Testis (tissue), 3 donors: Measurements from ENCODE around the gene TRNAU1AP. TPM values are rescaled to one million over a fixed set of nuclear protein-coding genes. Genes with fewer than 3 reads are reported as not detected.

Experiments
- DNase-seq: peaks from one replicate; pipeline ENCODE4 v3.0.0-alpha.2; 2019
- H3K27ac ChIP-seq, 2 donors: fragments of 200-600 bp; sonication (generic); one replicate each; pipeline ENCODE4 v1.5.1; 2019
- H3K27me3 ChIP-seq: fragments of 200-600 bp; sonication (generic); one replicate; pipeline ENCODE4 v1.5.1; 2019
- H3K36me3 ChIP-seq: fragments of 200-600 bp; sonication (generic); one replicate; pipeline ENCODE4 v1.5.1; 2017; ENCODE audit warnings: low read depth; ENCODE audit errors: missing control alignments
- H3K4me1 ChIP-seq: fragments of 200-600 bp; sonication (generic); one replicate; pipeline ENCODE4 v1.5.1; 2019
- H3K4me3 ChIP-seq, 2 donors: fragments of 200-600 bp; sonication (generic); one replicate each; pipeline ENCODE4 v1.5.1; 2017 to 2019
- H3K9me3 ChIP-seq: fragments of 200-600 bp; sonication (generic); one replicate; pipeline ENCODE4 v1.5.1; 2017
- POLR2A ChIP-seq: fragments of 450-650 bp; IDR thresholded peaks from one replicate; pipeline ENCODE4 v1.6.1; 2017; ENCODE audit warnings: antibody characterized with exemption, mild to moderate bottlenecking, moderate library complexity
- WGBS, 2 donors: methylation state at CpG; one replicate each; pipeline ENCODE4 v1.1.5; 2018; 5-methylcytosine and 5-hydroxymethylcytosine counted together
- intact Hi-C: fragments of 100-400 bp; cut with DNase I; formaldehyde crosslinking; loops from one replicate; pipeline ENCODE4 v1.15.1; 2023; ENCODE audit warnings: low total_unique reads
- polyA plus RNA-seq: library from polyadenylated mRNA; stranded (reverse); fragments of 350-450 nt; fragmentation: Illumina TruSeq; extraction: RNeasy Lipid Tissue Mini Kit (QIAGEN cat#74804); gene quantifications from one replicate; pipeline ENCODE4 v1.2.3, GENCODE V29; 2014; ENCODE audit warnings: low read depth, low replicate concordance; ENCODE audit not compliant: insufficient read depth
- total RNA-seq, 2 donors: library from RNA; depleted of rRNA; stranded (reverse); fragments of >200 nt; gene quantifications; one replicate each; pipeline ENCODE4 v1.2.3, GENCODE V29; 2016
- TF ChIP-seq, protein P1 (sequence below), 3 experiments: fragments of 450-650 bp in 2 of 3; fragments of 200-600 bp in 1 of 3; sonication (generic) in 1 of 3; IDR thresholded peaks; one replicate each; pipeline ENCODE4 v1.5.1; 2016 to 2019; ENCODE audit warnings: antibody characterized with exemption in 3 of 3, mild to moderate bottlenecking in 2 of 3, moderate library complexity in 1 of 3

The TRNAU1AP gene
- total and polyA plus RNA-seq, 3 donors from 2014 or later: 15.5 to 22.5 (median 19.8) TPM

DNA sequence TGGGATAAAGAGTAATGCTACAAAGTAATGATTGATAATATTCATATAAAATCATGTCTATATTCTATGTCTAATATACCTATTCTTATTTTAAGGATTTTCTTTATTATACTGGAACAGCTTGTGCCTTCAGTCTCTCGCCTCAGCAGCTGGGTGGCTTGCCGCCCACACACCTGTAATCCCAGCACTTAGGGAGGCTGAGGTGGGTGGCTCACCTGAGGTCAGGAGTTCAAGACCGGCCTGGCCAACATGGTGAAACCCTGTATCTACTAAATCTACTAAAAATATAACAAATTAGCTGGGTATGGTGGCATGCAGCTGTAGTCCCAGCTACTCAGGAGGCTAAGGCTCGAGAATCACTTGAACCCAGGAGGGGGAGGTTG lies 7.6 kb upstream of the TRNAU1AP start:
- WGBS, 2 donors: 89 to 91% methylated on average over 4 of the region's 4 CpGs
- H3K36me3 ChIP-seq: no peaks in the 10 kb centered on the region
- no peaks in the 10 kb centered on the region for H3K9me3 ChIP-seq
- H3K4me1 ChIP-seq: no peaks in the 10 kb centered on the region
- H3K4me3 ChIP-seq: no peak overlapping the region
- H3K27ac ChIP-seq: no peak overlapping the region
- TF ChIP-seq, protein P1, sequence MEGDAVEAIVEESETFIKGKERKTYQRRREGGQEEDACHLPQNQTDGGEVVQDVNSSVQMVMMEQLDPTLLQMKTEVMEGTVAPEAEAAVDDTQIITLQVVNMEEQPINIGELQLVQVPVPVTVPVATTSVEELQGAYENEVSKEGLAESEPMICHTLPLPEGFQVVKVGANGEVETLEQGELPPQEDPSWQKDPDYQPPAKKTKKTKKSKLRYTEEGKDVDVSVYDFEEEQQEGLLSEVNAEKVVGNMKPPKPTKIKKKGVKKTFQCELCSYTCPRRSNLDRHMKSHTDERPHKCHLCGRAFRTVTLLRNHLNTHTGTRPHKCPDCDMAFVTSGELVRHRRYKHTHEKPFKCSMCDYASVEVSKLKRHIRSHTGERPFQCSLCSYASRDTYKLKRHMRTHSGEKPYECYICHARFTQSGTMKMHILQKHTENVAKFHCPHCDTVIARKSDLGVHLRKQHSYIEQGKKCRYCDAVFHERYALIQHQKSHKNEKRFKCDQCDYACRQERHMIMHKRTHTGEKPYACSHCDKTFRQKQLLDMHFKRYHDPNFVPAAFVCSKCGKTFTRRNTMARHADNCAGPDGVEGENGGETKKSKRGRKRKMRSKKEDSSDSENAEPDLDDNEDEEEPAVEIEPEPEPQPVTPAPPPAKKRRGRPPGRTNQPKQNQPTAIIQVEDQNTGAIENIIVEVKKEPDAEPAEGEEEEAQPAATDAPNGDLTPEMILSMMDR (IDR thresholded peaks at IDR 0.05): no peak
- no peak for TF ChIP-seq POLR2A
- DNase-seq: no peak
- intact Hi-C loops: no loop called here
- H3K27me3 ChIP-seq: no peaks in the 10 kb centered on the region

DNA sequence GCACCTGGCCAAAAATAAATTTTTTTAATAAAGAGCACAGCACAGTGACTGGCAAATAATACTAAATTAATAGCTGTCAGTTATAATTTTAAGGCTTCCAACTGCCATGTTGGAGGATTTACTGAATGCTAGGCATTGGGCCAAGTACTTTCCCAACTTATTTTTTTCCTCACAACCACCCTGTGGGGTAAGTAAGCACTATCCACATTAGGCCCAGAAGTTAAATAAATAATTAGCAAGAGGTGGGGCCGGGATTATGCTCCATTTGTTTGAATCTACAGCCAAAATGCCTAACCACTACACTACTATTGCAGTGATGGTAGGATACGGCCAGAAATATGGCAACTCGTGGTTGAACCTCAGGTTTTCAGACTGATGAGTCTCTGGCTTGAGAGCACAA lies 4.6 kb upstream of the TRNAU1AP start:
- intact Hi-C loops: no loop called here
- Histone ChIP-seq H3K4me3 (no peak overlapping the region), H3K4me1 (no peaks in the 10 kb centered on the region), H3K9me3 (no peaks in the 10 kb centered on the region), H3K36me3 (no peaks in the 10 kb centered on the region), H3K27me3 (no peaks in the 10 kb centered on the region), H3K27ac (no peak overlapping the region)
- no peak for TF ChIP-seq POLR2A
- TF ChIP-seq, protein P1 (IDR thresholded peaks at IDR 0.05): no peak
- 85 to 96% methylated on average over 3 of the region's 3 CpGs for WGBS, 2 donors
- no peak for DNase-seq

DNA sequence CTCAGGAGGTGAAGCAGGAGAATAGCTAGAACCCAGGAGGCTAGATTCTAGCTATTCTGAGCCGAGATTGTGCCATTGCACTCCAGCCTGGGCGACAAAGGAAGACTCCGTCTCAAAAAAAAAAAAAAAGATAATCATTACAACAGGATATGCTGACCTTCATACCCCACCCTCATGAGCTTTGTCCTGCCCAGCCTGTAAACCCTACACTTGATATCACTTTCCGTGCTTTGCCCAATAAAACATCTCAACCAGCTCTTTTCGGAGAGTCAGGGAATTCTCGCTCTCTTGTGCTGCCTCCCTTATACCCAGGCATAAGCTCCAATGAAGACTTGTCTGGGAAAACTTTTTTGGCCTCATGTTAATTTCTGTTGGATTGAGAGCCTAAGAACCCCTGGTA lies 1.5 kb upstream of the TRNAU1AP start:
- Histone ChIP-seq H3K4me1 (peaks cover 10% of the 10 kb centered on the region), H3K27me3 (no peaks in the 10 kb centered on the region), H3K27ac (no peak overlapping the region), H3K9me3 (no peaks in the 10 kb centered on the region), H3K4me3 (no peak overlapping the region), H3K36me3 (no peaks in the 10 kb centered on the region)
- DNase-seq: no peak
- no peak for TF ChIP-seq POLR2A
- TF ChIP-seq, protein P1 (IDR thresholded peaks at IDR 0.05): no peak
- 75 to 90% methylated on average over 6 of the region's 6 CpGs for WGBS, 2 donors
- intact Hi-C loops: no loop called here

DNA sequence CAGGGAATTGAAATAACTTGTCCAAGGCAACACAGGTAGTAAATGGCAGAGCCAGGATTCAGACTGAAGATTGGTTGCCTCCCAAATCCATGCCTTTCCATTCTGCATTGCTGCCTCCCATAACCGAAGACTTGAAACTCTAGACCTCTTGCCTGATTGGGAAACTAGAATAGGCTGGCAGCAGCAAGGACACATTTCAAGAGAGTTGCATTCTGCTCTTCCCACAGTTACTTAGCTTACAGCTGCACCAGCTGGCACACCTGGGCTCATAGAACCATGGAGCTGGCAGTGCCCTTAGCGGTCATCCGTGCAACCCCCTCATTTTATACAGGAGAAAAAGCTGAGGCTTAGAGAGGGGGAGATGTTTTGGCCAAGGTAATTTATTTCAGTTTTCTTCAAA lies 8.0 kb downstream of the TRNAU1AP start:
- H3K27ac ChIP-seq: no peak overlapping the region

DNA sequence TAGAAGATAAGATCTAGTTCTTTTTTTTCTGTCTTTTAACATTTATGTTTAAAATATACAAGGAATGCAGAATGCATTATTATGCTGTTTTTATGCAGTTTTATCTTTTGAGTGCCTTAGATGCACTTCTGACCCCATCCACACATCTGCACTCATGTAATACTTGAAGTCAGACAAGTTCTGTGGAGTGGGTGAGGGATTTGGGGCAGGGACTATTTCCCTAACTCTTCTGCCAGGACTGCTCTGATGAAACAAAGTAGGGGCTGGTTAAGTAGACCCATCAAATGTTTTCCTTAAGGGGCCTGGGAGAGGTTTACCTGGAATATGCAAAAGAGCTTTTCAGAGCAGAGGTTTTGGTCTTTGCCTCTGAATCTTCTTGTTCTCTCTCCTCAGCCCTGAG lies 11.4 kb downstream of the TRNAU1AP start:
- no peak for DNase-seq
- H3K36me3 ChIP-seq: no peaks in the 10 kb centered on the region
- TF ChIP-seq, protein P1 (IDR thresholded peaks at IDR 0.05): no peak
- TF ChIP-seq POLR2A: no peak

More for the DNA sequence above, 8.0 kb downstream of the TRNAU1AP start:
- WGBS, 2 donors: 89 to 97% methylated on average over 3 of the region's 3 CpGs
- no peak for DNase-seq
- Histone ChIP-seq H3K9me3 (no peaks in the 10 kb centered on the region), H3K4me3 (no peak overlapping the region), H3K4me1 (no peaks in the 10 kb centered on the region), H3K27me3 (no peaks in the 10 kb centered on the region), H3K36me3 (no peaks in the 10 kb centered on the region)
- intact Hi-C loops: no loop called here
- TF ChIP-seq, protein P1 (IDR thresholded peaks at IDR 0.05): no peak
- TF ChIP-seq POLR2A: no peak

More for the DNA sequence above, 11.4 kb downstream of the TRNAU1AP start:
- Histone ChIP-seq H3K9me3 (no peaks in the 10 kb centered on the region), H3K27me3 (no peaks in the 10 kb centered on the region), H3K4me3 (no peak overlapping the region), H3K4me1 (no peaks in the 10 kb centered on the region), H3K27ac (no peak overlapping the region)
- intact Hi-C loops: no loop called here
